Measurements from ENCODE around the gene MECP2.

GRCh38 chrX:154014429-154015380, 82.8 kb downstream of the MECP2 start:
- TF ChIP-seq CTCF (IDR thresholded peaks at IDR 0.05) = no peak
- TF ChIP-seq ZFX (IDR thresholded peaks at IDR 0.05; ENCODE audit: borderline replicate concordance) = no peak

All from 22Rv1 (cell line).